GM21786 (cell line): ENCODE data around the gene HCFC1.
A peak's percentile ranks its signal among the peaks of the same experiment; 100 is the strongest.

Experiments
- ATAC-seq: cut with Tn5 transposase; IDR thresholded peaks from one replicate; pipeline ENCODE4 v1.9.1; 2021; ENCODE audit not compliant: unreplicated experiment

The HCFC1 gene

DNA sequence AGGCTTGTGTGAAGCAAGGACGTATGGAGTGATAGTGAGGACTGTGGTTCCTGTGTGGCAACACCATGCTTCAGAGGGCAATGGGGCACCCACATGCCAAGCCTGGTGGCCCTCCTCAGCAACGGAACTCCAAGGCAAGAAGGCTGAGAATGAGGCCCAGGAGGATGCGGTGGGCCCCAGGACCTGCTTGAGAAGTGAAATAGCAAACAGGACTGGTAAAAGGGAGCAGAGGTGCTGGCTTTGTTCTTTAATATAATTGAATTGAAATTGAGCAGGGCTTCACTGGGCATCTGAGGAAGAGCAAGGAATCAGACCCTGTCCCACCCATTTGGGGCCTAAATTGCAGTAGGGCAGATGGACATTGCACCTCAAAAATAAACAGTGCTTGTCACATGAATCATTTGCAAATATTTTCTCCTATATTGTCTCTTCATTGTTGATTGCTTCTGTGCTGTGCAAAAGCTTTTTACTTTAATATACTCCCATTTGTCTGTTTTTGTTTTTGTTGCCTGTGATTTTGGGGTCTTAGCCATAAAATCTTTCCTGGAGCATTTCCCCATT is 3.2 kb upstream of the HCFC1 start:
- ATAC-seq: no peak

DNA sequence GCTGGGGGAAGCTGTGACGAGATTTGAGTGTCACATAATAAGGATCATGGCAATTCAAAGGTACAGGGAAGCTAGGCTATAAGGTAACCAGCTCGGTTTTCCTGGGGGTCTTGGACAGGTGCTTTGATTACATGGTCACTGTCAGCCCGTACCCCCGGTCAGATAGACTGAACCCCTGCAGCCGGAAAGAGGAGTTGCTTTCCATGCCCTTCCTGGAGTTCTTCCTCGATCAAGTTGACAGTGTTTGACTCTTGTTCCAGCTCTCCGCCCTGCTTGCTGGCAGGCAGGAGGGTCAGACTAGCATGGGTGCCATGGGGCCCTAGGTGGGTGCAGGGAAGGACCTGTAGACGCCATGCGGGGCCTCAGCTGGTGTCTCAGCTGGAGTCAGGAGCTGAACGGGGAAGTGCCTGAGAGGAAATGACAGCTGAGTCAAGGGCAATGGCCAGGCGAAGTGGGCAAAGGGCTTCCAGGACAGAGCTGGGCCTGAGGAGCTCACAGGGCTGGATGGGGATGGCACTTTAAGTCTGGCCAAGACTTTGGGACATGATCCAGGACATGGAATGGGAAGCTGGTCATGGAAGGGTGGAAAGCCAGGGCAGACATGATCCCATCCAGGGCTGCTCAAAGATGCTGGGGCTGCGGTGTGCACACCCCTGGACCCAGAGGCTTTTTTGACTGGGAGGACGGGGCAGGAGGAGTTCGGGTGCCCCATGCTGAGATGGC is 2.5 kb upstream of the HCFC1 start:
- no peak for ATAC-seq

DNA sequence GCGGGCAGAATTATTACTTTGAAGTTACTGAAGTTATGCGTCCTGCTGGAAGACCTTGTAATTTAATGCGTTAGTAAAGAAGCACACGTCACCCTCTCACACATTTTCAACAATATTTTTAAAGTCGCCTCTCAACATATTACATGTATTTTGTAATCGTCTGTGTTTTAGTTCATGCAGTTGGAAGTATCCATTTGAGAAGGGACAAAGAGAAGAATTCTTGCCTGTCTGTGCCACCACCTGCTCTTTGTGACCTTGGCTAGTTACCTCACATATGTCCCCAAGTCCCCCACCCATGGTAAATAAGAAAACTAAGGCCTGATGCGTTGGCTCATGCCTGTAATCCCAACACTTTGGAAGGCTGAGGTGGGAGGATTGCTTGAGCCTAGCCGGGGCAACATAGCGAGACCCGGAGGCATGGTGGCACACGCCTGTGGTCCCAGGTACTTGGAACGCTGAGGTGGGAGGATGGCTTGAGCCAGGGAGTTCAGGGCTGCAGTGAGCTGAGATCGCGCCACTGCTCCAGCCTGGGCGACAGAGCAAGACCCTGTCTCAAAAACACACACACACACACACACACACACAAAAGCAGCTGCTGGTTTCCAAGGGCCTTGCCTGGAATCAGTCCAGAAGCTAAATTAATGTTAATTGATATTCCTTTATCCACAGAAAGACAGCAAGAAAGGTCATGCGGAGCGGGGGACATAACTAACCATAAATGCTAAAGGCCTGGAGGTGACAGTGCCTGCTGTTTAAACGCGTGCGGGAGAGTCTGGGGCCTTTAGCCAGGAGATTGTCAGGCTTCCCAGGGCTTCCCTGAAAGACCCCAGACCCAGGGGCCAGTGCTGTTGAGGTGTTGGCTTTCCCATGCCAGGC is 1.7 kb upstream of the HCFC1 start:
- ATAC-seq: no peak

DNA sequence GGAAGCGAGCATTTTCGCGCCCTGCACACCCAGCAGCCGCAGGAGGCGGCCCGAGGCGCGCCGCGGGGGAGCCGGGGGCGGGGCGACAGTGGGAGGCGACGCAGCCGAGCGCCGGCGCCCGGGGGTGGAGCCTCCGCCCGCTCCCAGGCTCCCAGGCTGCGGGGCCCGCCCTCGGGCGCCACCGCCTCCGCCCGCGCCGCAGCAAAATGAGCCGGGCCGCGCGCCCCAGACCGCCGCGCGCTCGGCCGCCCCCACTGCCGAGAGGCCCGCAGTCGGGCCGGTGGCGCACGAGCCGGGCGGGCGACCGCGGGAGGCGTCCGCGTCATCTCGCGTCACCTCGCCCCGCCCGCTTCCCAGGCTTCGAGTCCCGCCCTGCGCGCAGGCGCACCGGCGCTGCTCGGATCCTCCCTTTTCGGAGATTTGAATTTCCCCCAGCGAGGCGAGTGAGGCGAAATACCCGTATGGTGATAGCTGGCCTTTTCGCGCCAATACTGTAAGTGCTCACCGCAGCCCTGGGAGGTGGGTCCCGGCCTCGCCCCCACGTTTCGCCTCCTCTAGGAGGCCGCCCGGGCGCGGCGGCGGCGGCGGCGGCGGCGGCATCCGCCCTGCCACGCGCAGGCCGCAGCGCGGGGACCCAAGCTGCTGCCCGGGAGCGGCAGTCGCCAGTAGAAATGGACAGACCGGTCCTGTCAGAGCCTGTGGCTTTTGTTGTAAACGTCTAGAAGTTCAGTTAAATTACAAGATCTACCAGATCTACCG is 929 bp upstream of the HCFC1 start, which contains the start of gene TMEM187:
Gene TMEM187 (plus strand): TSS at position 387 of the 759 bp plus-strand sequence. CDS start 9,309 bp downstream, outside the sequence.
- peak; percentile 40 for ATAC-seq

DNA sequence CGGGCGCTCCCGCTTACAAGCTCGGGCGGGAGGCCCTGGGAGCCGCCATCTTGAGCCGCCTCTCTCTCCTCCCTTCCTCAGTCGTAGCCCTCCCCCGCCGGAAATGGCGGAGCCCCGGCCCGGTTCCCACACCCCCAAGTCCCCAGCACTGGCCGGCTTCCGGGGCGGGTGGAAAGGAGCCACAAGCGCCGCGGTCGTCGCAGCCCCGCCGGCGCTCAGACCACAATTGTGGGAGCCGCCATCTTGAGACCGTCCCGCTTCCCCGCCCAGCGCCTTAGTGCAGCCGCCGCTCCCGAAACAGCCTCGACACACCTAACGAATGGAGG is 531 bp downstream of the HCFC1 start:
- peak; percentile 38 for ATAC-seq

DNA sequence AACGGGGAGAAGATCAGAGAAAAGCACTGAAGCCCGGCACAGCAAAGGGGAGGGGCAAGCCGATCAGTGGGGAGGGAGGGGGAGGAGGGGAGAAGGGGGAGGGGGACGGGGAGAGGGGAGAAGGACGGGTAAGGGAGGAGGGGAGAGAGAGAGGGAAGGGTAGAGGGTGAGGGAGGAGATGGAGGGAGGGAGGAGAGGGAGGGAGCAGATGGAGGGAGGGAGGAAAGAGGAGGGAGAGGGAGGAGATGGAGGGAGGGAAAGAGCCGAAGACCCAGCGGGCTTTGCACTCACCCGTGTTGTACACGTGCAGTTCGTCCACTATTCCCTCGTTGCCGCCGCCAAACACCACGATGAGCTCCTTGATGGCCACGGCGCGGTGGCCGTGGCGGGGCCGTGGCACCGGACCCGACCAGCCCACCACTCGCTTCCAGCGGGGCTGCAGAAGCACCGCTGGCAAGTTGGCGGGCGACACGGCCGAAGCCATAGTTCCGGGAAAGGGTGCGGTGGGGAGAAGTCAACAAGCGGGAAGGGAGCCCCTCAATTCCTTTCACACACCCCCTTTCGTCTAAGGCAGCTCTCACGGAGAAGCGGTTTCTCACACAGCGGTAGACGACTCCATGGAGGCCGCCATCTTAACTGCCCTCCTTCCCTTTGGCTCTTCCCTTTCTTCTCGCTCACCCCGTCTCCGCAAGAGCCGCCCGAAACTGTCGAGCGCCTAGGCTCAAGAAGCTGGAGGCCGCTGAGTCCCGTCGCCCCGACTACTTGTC is 1.1 kb downstream of the HCFC1 start:
- ATAC-seq: peak; percentile 6

DNA sequence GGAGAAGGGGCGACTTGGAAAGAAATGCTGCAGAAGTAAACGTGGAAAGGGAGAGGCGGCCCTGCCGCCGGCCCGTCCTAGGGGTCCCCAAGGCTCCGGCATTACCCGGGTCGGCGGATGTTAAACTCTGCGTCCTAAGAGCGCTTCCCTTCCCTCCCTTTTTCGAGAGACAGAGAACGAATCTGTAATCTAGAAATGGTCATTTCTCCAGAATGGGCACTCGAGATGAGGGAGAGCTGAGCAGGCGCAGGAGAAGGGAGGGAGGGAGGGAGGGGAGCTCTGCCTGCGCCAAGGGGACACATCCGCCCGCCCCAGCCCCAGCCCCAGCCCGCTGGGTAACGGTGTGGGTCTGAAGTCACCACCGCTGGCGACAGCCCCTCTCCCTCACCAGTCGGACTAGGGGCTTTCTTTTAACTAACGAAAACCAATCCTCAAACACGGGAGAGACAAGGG is 1.7 kb downstream of the HCFC1 start:
- ATAC-seq: no peak

DNA sequence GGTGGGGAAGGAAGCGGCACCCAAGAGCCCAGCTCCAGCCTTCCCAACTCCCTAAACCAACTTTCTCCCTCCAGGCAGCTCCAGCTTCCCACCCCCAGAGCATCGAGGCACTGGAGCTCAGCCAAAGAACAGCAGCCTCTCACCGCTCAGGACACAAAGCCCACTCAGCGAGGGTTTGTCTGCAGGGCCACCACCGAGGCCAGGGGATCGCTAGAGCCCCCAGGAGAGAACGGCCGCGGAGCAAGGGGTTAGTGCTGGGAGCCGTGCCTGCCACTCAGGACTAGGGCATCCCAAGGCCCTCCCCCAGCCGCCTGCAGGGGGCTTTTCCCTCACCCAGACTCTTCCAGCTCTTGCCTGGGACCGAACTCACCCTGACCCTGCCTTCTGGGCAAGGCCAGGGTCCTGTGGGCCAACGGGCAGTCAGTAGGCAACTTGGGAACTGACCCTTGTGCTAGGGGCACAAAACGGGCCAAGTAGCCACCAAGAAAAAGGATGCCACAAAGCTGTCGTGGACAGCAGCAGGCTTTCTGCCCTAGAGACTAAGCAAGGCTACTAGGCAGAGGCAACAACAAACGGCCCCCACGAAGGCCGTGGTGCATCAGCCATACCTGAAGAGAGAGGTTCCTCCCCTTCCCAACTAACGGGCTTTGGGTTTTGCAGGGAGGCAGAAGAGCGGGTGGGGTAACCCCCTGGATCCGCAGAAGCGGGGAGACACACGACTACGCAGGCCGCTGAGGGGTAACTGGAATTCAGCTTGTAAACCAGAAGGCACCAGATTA is 2.3 kb downstream of the HCFC1 start:
- no peak for ATAC-seq

DNA sequence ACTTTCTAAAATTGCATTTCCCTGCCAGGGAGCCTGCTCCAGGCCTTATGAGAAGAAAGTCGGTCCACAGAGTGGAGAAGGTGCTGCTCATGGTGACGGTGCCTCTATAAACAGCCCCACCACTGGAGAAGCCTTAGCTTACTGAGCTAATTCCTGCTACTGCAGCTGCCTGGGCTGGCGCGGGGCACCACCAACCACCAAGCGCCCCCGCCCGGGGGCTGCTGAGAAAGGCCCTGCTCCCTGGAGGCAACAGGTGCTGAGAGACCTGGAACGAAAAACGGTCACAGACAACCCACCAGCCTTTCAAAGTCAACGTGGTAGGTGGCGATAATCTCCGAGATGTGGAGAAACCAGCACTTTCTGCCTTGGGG is 2.9 kb downstream of the HCFC1 start:
- no peak for ATAC-seq

DNA sequence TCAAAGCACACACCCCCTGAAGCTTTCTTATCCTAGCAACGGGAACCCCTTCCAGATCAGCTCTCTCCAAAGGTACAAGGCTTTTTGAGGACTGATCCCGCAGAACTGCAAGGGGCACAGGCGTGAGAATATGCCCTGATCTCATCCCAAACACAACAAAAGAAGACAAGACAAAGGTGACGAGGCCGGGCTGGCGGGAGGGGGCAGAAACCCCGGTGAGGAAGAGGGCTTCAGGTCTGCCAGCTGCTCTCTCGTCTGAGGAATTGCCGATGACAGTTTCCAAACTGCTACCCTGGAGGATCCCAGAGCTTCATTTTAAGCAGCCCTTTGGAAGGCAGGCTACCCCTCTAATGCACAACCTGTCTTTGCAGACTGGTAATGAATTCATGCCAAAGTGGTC is 3.4 kb downstream of the HCFC1 start:
- ATAC-seq: no peak

DNA sequence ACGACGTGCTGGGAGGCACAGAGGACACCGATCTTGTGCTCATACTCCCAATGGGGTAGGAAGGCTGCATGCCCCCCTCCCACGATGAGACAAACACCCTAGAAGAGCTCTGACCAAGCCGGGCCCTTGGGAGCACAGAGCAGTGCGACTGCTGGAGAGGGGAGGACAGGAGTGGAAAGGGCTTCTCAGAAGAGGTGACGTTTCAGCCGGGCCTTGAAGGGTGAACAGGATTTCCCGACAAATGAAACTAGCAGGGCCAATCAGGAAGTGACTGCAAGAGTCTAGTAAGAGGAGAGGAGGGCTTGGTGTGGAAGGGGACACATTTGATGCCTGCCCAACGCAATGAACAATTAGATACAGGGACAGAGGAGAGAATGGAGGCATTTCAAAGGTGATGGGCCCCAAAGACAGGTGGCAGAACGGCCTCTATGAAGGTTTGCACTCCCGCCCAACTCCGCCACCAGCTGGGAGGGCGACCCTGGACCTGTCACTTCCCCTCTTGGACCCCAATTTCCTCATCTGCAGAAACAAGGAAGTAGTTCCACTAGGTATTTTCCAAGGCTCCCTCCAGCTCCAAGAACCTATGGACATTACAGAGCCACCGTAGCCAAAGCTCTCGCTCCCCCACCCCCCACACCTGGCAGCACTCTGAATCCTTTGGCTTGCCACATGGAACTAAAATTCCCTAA is 3.9 kb downstream of the HCFC1 start:
- no peak for ATAC-seq

DNA sequence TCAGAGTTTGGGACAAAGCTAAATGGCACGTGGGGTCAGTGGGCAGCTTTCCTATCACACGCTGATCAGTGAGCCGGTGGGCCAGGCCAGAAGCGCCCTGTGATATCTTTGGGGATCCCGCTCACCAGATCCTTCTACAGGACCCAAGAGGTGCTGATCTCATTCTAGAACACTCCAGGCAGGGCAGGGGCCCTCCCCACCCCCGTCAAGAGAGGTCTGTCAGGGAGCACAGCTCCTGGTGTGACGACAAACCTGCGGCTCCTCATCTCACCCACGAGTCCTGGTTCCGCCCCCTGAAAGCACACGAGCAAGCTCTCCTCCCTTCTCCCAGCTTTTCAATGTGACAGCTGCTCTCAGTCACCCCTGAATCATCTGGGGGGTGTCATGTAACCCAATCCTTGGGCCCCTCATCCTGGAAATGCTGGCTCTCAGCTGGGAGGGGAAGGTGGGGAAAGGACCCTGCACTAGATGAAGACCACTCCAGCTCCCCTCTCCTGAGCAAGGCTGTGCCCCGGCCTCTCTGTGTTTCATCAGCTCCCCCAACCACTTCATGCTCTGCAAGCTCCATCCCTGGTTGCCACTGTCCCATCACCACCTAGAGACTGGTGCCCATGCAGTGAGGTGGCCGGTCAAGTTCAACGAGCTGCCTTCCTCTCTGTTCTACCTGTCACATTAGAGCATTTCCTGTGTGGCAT is 4.6 kb downstream of the HCFC1 start:
- no peak for ATAC-seq

DNA sequence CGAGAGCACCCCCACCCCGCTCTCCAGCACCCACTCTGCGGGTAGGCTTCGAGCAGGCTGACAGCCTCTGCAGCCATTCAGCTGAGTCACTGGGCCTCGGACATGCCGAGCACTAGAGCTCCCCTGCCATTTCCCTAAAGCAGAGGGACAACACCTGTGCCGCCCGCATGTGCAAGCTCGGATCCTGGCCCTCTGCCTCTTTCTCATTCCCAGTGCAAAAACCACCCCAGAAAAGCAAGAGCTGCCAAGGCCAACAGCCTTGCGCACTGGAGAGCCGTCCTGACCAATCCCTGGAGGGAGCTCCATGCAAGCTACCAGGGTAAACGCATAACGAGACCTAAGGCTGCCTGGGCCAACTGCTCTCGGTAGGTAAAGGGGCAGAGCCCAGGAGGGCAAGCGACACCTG is 5.3 kb downstream of the HCFC1 start:
- no peak for ATAC-seq

DNA sequence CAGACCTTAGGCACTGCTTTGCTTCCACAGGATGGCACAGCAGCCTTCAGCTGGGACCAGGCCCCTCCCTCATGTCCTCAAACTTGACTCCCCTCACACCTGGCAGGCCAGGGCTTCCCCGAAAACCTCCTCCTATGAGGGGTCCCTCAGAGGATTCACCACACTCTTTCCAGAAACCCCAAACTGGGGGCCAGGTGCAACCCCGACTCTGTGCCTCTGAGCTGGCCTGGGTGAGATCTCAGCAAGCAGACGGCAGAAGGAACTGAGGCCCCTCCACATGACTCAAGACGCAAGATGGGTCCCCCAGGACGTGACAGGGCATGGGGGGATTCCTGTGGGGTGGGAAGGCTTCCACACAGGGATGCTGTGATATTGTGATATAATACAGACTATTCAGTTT is 6.2 kb downstream of the HCFC1 start:
- ATAC-seq: no peak

DNA sequence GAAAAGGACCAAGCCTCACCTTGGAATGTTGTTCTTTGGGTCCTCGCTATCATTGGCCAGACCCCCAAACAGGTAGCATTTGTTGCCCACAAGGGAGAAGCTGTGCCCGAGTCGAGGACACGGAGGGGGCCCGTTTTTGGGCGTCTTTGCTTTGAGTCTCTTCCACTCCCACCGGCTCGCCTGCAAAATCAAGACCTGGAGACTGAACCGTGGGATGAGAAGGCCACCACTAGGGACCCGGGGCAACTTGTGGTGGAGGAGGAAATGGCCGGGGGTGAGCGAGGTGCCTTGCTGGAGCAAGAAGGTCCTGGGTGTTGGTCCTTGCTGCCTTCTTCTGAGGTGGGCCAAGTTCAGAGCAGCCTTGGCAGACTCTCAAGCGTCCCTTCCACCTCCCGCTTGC is 7.5 kb downstream of the HCFC1 start:
- ATAC-seq: no peak

DNA sequence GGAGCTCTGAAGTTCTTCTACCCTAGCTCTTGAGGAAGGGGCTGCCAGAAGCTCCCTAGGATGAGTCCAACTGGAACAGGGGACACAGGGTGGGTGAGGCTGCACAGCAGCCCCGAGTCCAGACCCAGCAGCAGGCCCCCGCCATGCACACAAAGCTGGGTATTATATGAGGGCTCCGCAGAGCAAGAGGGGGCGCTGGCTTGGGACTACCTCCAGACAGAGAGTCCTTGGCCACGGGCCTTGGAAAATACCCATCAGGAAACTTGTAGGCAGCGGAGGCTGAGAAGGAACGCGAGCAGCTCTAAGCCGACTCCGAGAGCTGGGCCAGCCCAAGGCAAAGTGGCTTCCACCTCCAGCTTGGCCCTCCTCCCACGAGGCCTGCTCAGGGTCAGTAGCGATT is 8.1 kb downstream of the HCFC1 start:
- no peak for ATAC-seq

DNA sequence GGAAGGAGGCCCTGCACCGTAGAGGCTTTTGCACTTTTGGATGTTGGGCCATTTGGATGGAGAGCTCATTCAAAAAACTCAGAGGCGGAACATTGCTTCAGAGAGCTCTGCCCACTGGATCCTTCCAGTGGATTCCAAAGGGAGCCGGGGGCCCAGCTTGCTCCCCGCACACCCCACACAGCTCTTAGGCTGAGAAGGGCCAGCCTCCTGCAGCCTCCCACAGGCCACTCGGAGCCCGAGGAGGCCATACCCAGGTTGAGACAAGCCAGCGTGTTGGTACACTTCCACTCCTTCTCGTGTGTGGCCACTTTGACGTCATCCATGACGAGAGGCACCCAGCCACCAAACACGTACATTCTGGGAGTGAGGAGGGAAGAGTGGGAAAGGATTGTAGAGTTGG is 10.3 kb downstream of the HCFC1 start:
- ATAC-seq: no peak

DNA sequence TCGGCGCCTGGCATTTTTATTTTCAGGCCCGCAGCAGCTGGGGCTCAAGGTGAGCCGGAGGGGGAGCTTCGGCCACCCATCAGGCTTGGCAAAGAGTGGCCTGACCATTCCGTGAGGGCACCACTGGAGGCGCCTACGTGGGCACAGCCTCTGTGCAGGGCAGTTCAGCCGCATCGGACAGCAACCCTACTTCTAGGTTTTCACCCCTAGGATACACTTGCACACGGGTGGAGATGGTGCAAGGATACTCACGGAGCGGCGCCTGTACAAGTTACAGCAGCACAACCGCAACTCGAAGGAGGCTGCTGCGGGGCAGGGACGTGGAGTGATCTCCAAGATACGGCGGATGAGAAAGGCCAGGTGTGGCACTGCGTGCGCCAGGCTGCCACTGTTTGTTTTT is 10.8 kb downstream of the HCFC1 start:
- no peak for ATAC-seq

DNA sequence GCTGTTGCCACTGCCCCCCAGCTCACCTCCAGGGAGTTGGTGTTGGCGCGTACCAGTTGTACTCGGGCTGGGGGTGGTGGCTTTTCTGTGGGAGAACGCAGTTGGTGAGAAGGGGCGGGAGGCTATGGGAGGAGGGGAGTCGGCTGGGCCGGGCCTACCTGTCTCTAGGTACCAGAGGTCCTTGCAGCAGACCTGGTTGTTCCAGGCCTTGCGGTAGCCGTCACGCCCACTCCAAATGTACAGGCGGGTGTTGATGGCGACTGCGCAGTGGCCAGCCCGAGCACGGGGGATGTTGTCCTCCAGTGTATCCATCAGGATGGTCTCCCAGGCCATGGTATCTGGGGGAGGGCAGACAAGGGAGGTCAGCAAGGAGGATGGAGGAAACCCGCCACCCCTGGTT is 11.5 kb downstream of the HCFC1 start:
- no peak for ATAC-seq
